Articular chondrocyte of knee joint (primary cell): Measurements from ENCODE around the gene HRG. TPM values are rescaled to one million over a fixed set of nuclear protein-coding genes. Genes with fewer than 3 reads are reported as not detected.

Experiments used
- small RNA-seq: library from RNA; depleted of rRNA; stranded (forward); fragments of <200 nt; gene quantifications from one replicate; pipeline ENCODE3, GENCODE V24; 2012
- total RNA-seq: library from RNA; depleted of rRNA; stranded (reverse); fragments of >200 nt; gene quantifications from 2 replicates; pipeline ENCODE4 v1.2.3, GENCODE V29; 2012

The HRG gene
- total RNA-seq = not detected in 2 replicates

DNA sequence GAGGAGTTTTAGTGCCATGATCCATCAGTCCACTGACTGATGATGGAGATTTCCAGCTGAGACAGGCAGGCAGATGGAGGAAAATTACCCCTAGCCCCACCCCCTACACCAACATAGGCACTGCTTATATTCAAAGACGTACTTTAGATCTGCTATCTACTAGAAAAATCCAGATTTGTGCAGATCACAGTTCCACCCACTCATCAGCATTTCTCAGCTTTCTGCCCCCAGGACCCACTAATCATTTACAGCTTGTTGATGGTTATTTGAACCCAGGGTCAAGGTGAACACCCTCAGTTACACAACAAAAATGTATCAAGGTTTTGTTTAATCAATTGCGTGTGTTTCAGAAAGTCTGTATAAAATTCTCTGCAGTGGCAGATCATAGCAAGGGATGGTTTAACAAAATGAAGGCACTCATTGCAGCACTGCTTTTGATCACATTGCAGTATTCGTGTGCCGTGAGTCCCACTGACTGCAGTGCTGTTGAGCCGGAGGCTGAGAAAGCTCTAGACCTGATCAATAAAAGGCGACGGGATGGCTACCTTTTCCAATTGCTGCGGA lies at the start of gene HRG:
TSS of gene HRG (plus strand) at position 390 of the 564 bp plus-strand sequence. CDS start at position 408, 18 bp downstream.

DNA sequence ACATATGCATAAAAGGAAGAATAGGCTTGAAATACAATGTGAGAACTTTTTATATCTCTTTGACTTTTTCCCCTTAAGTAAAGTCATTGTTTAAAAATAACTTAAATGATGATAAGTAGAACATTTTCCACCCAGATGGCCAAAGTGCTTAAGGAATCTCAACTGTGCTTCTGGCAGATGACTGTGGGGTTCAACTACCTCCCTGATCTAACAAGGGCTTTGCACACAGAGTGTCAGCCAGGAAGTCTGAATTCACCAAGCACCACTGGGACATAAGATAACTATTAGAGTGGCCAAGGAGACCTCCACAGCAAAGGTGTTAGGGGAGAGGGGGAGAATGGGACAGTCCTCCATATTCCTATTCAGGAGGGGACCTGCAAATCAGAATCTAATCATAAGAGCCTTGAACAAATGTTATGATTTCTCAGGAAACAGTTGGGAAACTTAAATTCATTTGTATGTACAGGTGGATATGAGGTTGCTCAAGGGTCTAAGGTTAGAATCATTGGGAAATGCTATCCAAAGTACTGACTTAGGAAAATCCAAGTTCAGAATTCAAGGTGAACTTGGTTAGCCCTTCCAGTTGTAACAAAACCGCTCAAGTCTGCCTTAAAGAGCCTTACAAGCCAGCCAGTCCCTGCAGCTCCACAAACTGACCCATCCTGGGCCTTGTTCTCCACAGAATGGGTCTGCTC lies 25.9 kb upstream of the HRG start, which contains the start of gene FETUB:
TSS of gene FETUB (plus strand) at position 622 of the 695 bp plus-strand sequence. CDS start at position 684, 62 bp downstream.

GRCh38 chr3:186717039-186717457 lies 51.2 kb downstream of the HRG start, which contains the start of gene KNG1:
TSS of gene KNG1 (plus strand) at chr3:186717359. CDS start at chr3:186717543, 184 bp downstream.

Small RNAs within 50 kb of the gene (small RNA-seq; reads per million reads assigned to genes)
- gene RF00017 = not detected

Other genes with a start within 250 kb of the HRG start
- gene CRYGS, start 121.6 kb upstream of the HRG start, total RNA-seq = 1.6 and 1.8 TPM in 2 replicates
- gene TBCCD1, start 98.7 kb upstream of the HRG start, total RNA-seq = 18.2 and 23.3 TPM in 2 replicates
- 47.1 and 54.6 TPM in 2 replicates for gene DNAJB11, start 95.3 kb upstream of the HRG start, total RNA-seq
- gene AHSG, start 53.0 kb upstream of the HRG start, total RNA-seq = 0.11 TPM in 1 of 2 replicates, not detected in the other
- not detected in 2 replicates for gene FETUB, start 25.6 kb upstream of the HRG start, total RNA-seq
- not detected in 2 replicates for gene KNG1, start 51.3 kb downstream of the HRG start, total RNA-seq
- 381 and 595 TPM in 2 replicates for gene EIF4A2, start 117.6 kb downstream of the HRG start, total RNA-seq
- gene RFC4, start 140.5 kb downstream of the HRG start, total RNA-seq = 14.6 and 23.1 TPM in 2 replicates
- gene ADIPOQ, start 176.7 kb downstream of the HRG start, total RNA-seq = under 0.01 TPM in 1 of 2 replicates, not detected in the other